Measurements from ENCODE around the gene GPR15.

GPR15 gene

DNA sequence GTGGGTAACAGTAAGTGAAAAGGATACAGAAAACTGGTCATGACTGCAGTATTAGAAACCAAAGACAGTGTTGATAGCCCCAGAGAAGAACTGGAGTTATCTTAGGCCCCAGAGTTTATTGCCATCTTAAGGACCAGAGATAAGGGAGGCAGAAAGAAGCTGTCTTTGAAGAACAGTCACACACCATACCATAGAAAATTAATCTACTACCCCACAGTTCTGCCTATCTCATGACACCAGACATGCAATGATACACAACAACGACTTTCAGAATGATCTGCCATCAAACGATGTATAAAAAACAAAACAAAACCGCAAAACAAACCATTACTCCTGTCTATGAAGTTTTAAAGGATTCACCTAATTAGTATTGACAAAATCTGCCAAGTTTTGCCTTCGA is 52.0 kb downstream of the GPR15 start:
- no peak overlapping the region for H3K4me3 ChIP-seq (ENCODE audit: low read depth, low read length)
- DNase-seq (ENCODE audit: low read depth): no peak
- no peak for TF ChIP-seq CTCF (IDR thresholded peaks at IDR 0.05; ENCODE audit: control insufficient read depth, extremely low read depth, insufficient read depth)
